22Rv1 (cell line): ENCODE measurements around the gene ALKBH2.

Source experiments
- H3K27ac ChIP-seq: fragments of 450-650 bp; 2 replicates; pipeline ENCODE4 v1.5.1; 2017
- ZFX ChIP-seq: fragments of 450-650 bp; IDR thresholded peaks from 2 replicates; pipeline ENCODE4 v1.6.1; 2017; ENCODE audit warnings: antibody characterized with exemption, borderline replicate concordance
- TF ChIP-seq, protein P1 (sequence below): fragments of 450-650 bp; IDR thresholded peaks from 2 replicates; pipeline ENCODE4 v1.5.1; 2017; ENCODE audit warnings: mild to moderate bottlenecking

ALKBH2 gene

DNA sequence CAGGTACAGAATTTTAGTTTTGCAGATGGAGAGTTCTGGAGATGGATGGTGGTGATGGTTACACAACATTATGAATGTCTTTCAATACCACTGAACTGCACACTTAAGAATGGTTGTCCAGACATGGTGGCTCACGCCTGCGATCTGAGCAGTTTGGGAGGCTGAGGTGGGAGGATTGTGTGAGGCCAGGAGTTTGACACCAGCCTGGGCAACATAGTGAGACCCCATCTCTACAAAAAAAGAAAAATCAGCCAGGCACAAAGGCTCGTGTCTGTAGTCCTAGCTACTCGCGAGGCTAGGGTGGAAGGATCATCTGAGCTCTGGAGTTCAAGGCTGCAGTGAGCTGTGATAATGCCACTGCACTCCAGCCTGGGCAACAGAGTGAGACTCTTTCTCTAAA lies 49.0 kb downstream of the ALKBH2 start:
- TF ChIP-seq, protein P1, sequence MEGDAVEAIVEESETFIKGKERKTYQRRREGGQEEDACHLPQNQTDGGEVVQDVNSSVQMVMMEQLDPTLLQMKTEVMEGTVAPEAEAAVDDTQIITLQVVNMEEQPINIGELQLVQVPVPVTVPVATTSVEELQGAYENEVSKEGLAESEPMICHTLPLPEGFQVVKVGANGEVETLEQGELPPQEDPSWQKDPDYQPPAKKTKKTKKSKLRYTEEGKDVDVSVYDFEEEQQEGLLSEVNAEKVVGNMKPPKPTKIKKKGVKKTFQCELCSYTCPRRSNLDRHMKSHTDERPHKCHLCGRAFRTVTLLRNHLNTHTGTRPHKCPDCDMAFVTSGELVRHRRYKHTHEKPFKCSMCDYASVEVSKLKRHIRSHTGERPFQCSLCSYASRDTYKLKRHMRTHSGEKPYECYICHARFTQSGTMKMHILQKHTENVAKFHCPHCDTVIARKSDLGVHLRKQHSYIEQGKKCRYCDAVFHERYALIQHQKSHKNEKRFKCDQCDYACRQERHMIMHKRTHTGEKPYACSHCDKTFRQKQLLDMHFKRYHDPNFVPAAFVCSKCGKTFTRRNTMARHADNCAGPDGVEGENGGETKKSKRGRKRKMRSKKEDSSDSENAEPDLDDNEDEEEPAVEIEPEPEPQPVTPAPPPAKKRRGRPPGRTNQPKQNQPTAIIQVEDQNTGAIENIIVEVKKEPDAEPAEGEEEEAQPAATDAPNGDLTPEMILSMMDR = no peak
- no peak for TF ChIP-seq ZFX
- H3K27ac ChIP-seq = no peak overlapping the region
